ENCODE data around the gene BCKDHA. TPM values are rescaled to one million over a fixed set of nuclear protein-coding genes. Genes with fewer than 3 reads are reported as not detected.

Gene BCKDHA
- total and polyA plus RNA-seq, 2 of the 4 experiments (the other 2 are of a cell fraction) = 7.6 to 7.7 TPM

DNA sequence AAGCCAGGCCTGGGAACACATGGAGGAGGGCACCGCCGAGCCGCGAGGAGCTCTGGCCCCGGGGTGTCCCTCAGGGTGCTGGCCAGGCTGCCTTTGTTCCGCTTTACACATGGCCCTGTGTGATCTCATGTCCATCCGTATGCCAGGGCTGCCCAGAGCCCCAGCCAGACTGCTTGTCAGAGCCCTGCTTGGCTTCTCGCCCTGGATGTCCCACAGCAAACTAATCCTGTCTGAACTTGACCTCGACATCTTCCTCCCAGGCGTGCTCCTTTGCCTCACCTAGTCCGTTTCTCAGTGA is 14.3 kb downstream of the BCKDHA start:
- intact Hi-C loops (cut with micrococcal nuclease) (no loop called here), in situ Hi-C loops (cut with MboI; ENCODE audit: low sequenced_read_pairs) (no loop called here), dilution Hi-C loops (cut with HindIII; ENCODE audit: low sequenced_read_pairs, unreplicated experiment) (no loop called here)
- H3K4ac ChIP-seq (ENCODE audit: low read depth, low read length) = no peak overlapping the region
- 100% methylated on average over 3 of the region's 11 CpGs; no CpG with 5 or more reads in 1 of the 2 experiments for WGBS, 2 experiments (ENCODE audit: extremely low coverage in 2 of 2, insufficient read length in 1 of 2)
- H3K79me1 ChIP-seq (ENCODE audit: low read depth in 1 of 2, low read length in 2 of 2) = no peaks in the 10 kb centered on the region; a peak in 1 of 4 replicates
- H2BK5ac ChIP-seq (ENCODE audit: low read depth, low read length, poor library complexity, severe bottlenecking) = no peak overlapping the region
- no peaks in the 10 kb centered on the region for H3K9me3 ChIP-seq (ENCODE audit: control insufficient read depth, insufficient read depth, low read length)
- no peak overlapping the region for H2AFZ ChIP-seq (replicated peaks; ENCODE audit: low read length, poor library complexity)
- H4K8ac ChIP-seq (ENCODE audit: low read depth in 2 of 2, low read length in 2 of 2) = no peak overlapping the region
- no peak overlapping the region for H4K5ac ChIP-seq (ENCODE audit: low read depth, low read length)
- DNase-seq (no peak), ATAC-seq (ENCODE audit: low read depth) (no peak)
- no peak overlapping the region for H3K4me2 ChIP-seq (ENCODE audit: low read depth, low read length)
- H2BK120ac ChIP-seq (ENCODE audit: low read depth, low read length) = no peak overlapping the region
- no peak overlapping the region for H2BK15ac ChIP-seq (ENCODE audit: low read depth, low read length)
- H2BK20ac ChIP-seq (ENCODE audit: low read depth, low read length) = no peak overlapping the region
- ChIA-PET CTCF (no interaction called here), POLR2A (ENCODE audit: unreplicated experiment) (no interaction called here)
- H3K9ac ChIP-seq (ENCODE audit: low read depth, low read length) = no peak overlapping the region
- no peak overlapping the region for H3K14ac ChIP-seq (replicated peaks; ENCODE audit: low read depth, low read length)
- H3K27me3 ChIP-seq (ENCODE audit: control insufficient read depth, insufficient read depth, low read length) = no peaks in the 10 kb centered on the region
- no peak overlapping the region for H3K4me3 ChIP-seq (ENCODE audit: insufficient read depth, low read depth, low read length)
- TF ChIP-seq FOS (IDR thresholded peaks at IDR 0.05; ENCODE audit: low read depth, low read length) (no peak), MAZ (IDR thresholded peaks at IDR 0.05; ENCODE audit: borderline replicate concordance, low read depth, low read length) (no peak), POLR2A (IDR thresholded peaks at IDR 0.05; ENCODE audit: low read depth, low read length) (no peak), MXI1 (IDR thresholded peaks at IDR 0.05; ENCODE audit: borderline replicate concordance, low read depth, low read length) (no peak), CEBPB (IDR thresholded peaks at IDR 0.05; ENCODE audit: low read depth, low read length) (no peak), MAFK (IDR thresholded peaks at IDR 0.05; ENCODE audit: low read depth, low read length) (no peak), BHLHE40 (IDR thresholded peaks at IDR 0.05; ENCODE audit: low read depth, low read length) (no peak), RCOR1 (IDR thresholded peaks at IDR 0.05; ENCODE audit: insufficient replicate concordance, low read length) (no peak), RFX5 (IDR thresholded peaks at IDR 0.05; ENCODE audit: low read depth, low read length) (no peak), CHD1 (IDR thresholded peaks at IDR 0.05; ENCODE audit: low read depth, low read length) (no peak), SMC3 (IDR thresholded peaks at IDR 0.05; ENCODE audit: low read depth, low read length) (no peak), NFE2L2 (IDR thresholded peaks at IDR 0.05; ENCODE audit: low read depth, low read length) (no peak), RAD21 (IDR thresholded peaks at IDR 0.05; ENCODE audit: low read length) (no peak)
- TF ChIP-seq, protein P1, sequence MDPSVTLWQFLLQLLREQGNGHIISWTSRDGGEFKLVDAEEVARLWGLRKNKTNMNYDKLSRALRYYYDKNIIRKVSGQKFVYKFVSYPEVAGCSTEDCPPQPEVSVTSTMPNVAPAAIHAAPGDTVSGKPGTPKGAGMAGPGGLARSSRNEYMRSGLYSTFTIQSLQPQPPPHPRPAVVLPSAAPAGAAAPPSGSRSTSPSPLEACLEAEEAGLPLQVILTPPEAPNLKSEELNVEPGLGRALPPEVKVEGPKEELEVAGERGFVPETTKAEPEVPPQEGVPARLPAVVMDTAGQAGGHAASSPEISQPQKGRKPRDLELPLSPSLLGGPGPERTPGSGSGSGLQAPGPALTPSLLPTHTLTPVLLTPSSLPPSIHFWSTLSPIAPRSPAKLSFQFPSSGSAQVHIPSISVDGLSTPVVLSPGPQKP (IDR thresholded peaks at IDR 0.05; ENCODE audit: borderline replicate concordance, low read depth, low read length) = no peak
- TF ChIP-seq, protein P2, sequence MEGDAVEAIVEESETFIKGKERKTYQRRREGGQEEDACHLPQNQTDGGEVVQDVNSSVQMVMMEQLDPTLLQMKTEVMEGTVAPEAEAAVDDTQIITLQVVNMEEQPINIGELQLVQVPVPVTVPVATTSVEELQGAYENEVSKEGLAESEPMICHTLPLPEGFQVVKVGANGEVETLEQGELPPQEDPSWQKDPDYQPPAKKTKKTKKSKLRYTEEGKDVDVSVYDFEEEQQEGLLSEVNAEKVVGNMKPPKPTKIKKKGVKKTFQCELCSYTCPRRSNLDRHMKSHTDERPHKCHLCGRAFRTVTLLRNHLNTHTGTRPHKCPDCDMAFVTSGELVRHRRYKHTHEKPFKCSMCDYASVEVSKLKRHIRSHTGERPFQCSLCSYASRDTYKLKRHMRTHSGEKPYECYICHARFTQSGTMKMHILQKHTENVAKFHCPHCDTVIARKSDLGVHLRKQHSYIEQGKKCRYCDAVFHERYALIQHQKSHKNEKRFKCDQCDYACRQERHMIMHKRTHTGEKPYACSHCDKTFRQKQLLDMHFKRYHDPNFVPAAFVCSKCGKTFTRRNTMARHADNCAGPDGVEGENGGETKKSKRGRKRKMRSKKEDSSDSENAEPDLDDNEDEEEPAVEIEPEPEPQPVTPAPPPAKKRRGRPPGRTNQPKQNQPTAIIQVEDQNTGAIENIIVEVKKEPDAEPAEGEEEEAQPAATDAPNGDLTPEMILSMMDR (conservative IDR thresholded peaks at IDR 0.05; ENCODE audit: low read depth, low read length) = no peak
- TF ChIP-seq, protein P3, sequence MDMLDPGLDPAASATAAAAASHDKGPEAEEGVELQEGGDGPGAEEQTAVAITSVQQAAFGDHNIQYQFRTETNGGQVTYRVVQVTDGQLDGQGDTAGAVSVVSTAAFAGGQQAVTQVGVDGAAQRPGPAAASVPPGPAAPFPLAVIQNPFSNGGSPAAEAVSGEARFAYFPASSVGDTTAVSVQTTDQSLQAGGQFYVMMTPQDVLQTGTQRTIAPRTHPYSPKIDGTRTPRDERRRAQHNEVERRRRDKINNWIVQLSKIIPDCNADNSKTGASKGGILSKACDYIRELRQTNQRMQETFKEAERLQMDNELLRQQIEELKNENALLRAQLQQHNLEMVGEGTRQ (IDR thresholded peaks at IDR 0.05; ENCODE audit: low read depth, low read length) = no peak
- no peak overlapping the region for H2AK5ac ChIP-seq (ENCODE audit: low read depth, low read length)
- no peak overlapping the region for H2AK9ac ChIP-seq (replicated peaks; ENCODE audit: low read depth, low read length, poor library complexity)
- no TSS peak for BruUV-seq (replicated peaks)
- H3K9me1 ChIP-seq (ENCODE audit: insufficient read depth, low read length) = no peaks in the 10 kb centered on the region; the same call in 1 of the 2 replicates
- peaks cover 41% of the 10 kb centered on the region for H3K36me3 ChIP-seq (ENCODE audit: control insufficient read depth, insufficient read depth, low read length)
- no peak overlapping the region for H3K27ac ChIP-seq (ENCODE audit: insufficient read depth, low read length)
- no peak overlapping the region for H3K18ac ChIP-seq (ENCODE audit: low read depth, low read length)
- H3K56ac ChIP-seq (ENCODE audit: extremely low read depth, insufficient read depth, low read length) = no peak overlapping the region
- no peaks in the 10 kb centered on the region for H4K20me1 ChIP-seq (ENCODE audit: insufficient read depth, low read length)
- H4K91ac ChIP-seq (ENCODE audit: insufficient read depth, low read depth, low read length) = no peak overlapping the region
- peaks cover 4% of the 10 kb centered on the region for H3K4me1 ChIP-seq (ENCODE audit: control insufficient read depth, insufficient read depth, low read length)
- H3K23ac ChIP-seq (ENCODE audit: low read depth, low read length) = no peak overlapping the region
